Cerebellar nuclear complex (tissue), 1 donor: ENCODE results near the gene MAZ.

Source experiments
- DNase-seq, 2 experiments: peaks; one replicate each; lab custom pipeline; 2025; lab: John Stamatoyannopoulos, UW

The MAZ gene

GRCh38 chr16:29809850-29810698, 3.7 kb downstream of the MAZ start:
- DNase-seq: no peak

GRCh38 chr16:29810699-29811169, 4.4 kb downstream of the MAZ start:
- no peak for DNase-seq

GRCh38 chr16:29811170-29811895, 5.0 kb downstream of the MAZ start:
- peak; percentile 84 to 88 for DNase-seq

GRCh38 chr16:29811896-29812665, 5.8 kb downstream of the MAZ start, which contains the start of gene PRRT2:
Gene PRRT2, plus strand, starts transcription at chr16:29812193. Its CDS starts 862 bp downstream, at chr16:29813055.
- peak; percentile 70 to 74 for DNase-seq

- DNase-seq: no peak
These were observed 6.7 kb downstream of the MAZ start for GRCh38 chr16:29812754-29813643.

GRCh38 chr16:29813644-29814562, 7.6 kb downstream of the MAZ start:
- DNase-seq: no peak

- no peak for DNase-seq
These were observed 8.3 kb downstream of the MAZ start for GRCh38 chr16:29814592-29814991.

GRCh38 chr16:29815032-29815721, 8.8 kb downstream of the MAZ start:
- no peak for DNase-seq

- peak; percentile 87 to 96 for DNase-seq
These were observed 9.7 kb downstream of the MAZ start, which contains the start of gene PAGR1 for GRCh38 chr16:29815793-29816693. Gene PAGR1, plus strand, starts transcription at chr16:29816152. Its CDS starts 374 bp downstream, at chr16:29816526.

GRCh38 chr16:29816694-29817441, 10.5 kb downstream of the MAZ start:
- no peak for DNase-seq

GRCh38 chr16:29818082-29818481, 11.8 kb downstream of the MAZ start:
- no peak for DNase-seq

GRCh38 chr16:29819506-29819905, 13.2 kb downstream of the MAZ start:
- DNase-seq: no peak

- DNase-seq: no peak
These were observed 14.0 kb downstream of the MAZ start, which contains the start of gene MVP for GRCh38 chr16:29820271-29820701. Gene MVP, plus strand, starts transcription at chr16:29820462. Its CDS starts 10,088 bp downstream, at chr16:29830550.

GRCh38 chr16:29820730-29821642, 14.7 kb downstream of the MAZ start:
- no peak for DNase-seq

GRCh38 chr16:29821643-29822115, 15.3 kb downstream of the MAZ start:
- no peak for DNase-seq

- DNase-seq: no peak
These were observed 18.3 kb downstream of the MAZ start for GRCh38 chr16:29824589-29825144.
